ENCODE results near the gene PRC1. TPM values are rescaled to one million over a fixed set of nuclear protein-coding genes. Genes with fewer than 3 reads are reported as not detected.

PRC1 gene
- total and polyA plus RNA-seq, 2 of the 13 experiments (the other 11 are each of a cell fraction or from before 2014, with no cell fraction given) = 137 to 162 TPM

DNA sequence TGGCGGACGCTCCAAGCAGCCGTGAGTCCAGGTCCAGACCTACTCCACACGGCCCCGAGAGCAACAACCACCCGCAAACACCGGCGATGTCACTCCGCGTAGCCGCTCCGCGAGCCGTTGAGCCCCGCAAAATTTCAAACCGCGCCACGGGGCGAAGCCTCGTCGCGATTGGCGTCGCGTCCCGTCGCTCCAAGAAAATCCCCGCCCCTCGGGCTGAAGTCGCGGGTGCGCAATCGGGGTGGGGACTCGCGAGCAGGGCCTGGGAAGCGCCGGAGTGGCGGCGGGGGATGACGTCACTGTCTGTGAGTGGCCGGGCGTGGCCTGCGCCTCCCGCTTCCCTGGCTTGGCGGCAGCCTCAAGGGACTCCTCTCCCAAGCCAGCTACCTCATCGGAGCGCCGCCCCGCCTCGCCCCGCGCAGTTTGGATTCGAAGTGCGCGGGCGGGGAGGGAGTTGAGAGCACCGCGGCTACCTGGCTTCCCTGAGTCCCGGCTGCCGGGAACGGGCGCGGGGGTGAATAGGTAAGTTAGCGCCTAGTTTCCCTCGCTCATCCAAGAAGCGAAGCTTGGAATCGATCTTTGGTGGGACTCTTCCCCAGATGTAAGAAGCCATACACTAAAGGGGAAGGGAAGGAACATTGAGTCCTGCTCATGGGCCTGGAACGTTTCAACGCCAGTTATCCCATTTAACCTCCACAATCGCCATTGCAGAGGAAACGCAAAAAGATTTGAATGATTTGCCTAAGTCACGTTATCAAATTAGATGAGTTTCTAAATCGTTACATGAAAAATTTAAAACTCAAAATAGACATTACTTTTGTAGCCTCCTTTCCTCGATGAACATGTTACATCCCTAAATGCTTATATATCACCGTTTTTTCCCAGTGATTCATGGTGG lies at the start of gene PRC1 (continued):
- TF ChIP-seq, protein P1, sequence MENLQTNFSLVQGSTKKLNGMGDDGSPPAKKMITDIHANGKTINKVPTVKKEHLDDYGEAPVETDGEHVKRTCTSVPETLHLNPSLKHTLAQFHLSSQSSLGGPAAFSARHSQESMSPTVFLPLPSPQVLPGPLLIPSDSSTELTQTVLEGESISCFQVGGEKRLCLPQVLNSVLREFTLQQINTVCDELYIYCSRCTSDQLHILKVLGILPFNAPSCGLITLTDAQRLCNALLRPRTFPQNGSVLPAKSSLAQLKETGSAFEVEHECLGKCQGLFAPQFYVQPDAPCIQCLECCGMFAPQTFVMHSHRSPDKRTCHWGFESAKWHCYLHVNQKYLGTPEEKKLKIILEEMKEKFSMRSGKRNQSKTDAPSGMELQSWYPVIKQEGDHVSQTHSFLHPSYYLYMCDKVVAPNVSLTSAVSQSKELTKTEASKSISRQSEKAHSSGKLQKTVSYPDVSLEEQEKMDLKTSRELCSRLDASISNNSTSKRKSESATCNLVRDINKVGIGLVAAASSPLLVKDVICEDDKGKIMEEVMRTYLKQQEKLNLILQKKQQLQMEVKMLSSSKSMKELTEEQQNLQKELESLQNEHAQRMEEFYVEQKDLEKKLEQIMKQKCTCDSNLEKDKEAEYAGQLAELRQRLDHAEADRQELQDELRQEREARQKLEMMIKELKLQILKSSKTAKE (CRISPR knock-in tag; IDR thresholded peaks at IDR 0.05; ENCODE audit: borderline replicate concordance) = 0 out of 2 replicates have a peak, but pooled peaks have one; percentile 39
- TF ChIP-seq HNRNPLL (IDR thresholded peaks at IDR 0.05; ENCODE audit: low read depth, low read length, poor library complexity, severe bottlenecking) = peak; percentile 80
- no peak for TF ChIP-seq ZNF136 (CRISPR knock-in tag; IDR thresholded peaks at IDR 0.05; ENCODE audit: low read depth)
- peak; percentile 36; the same call in 1 of the 2 replicates for TF ChIP-seq RXRB (CRISPR knock-in tag; IDR thresholded peaks at IDR 0.05; ENCODE audit: borderline replicate concordance)
- TF ChIP-seq ZIK1 (CRISPR knock-in tag; IDR thresholded peaks at IDR 0.05; ENCODE audit: borderline replicate concordance, low read depth) = peak; percentile 65; the same call in 1 of the 2 replicates
- no peak for TF ChIP-seq ZNF383 (CRISPR knock-in tag; IDR thresholded peaks at IDR 0.05; ENCODE audit: borderline replicate concordance)
- no peak for TF ChIP-seq ZNF260 (CRISPR knock-in tag; IDR thresholded peaks at IDR 0.05; ENCODE audit: borderline replicate concordance, low read depth)
- TF ChIP-seq SOX6 (IDR thresholded peaks at IDR 0.05) = no peak
- TF ChIP-seq SOX6 (CRISPR knock-in tag; IDR thresholded peaks at IDR 0.05) = peak; percentile 83
- TF ChIP-seq ZBTB26 (CRISPR knock-in tag; IDR thresholded peaks at IDR 0.05; ENCODE audit: borderline replicate concordance) = peak; percentile 47; the same call in 1 of the 2 replicates
- no peak for TF ChIP-seq ZC3H4 (CRISPR knock-in tag; IDR thresholded peaks at IDR 0.05; ENCODE audit: borderline replicate concordance)
- TF ChIP-seq ZNF441 (CRISPR knock-in tag; IDR thresholded peaks at IDR 0.05; ENCODE audit: borderline replicate concordance) = peak; percentile 81; the same call in 1 of the 2 replicates
- peak; percentile 89 for TF ChIP-seq ZNF563 (CRISPR knock-in tag; IDR thresholded peaks at IDR 0.05)
- TF ChIP-seq BCLAF1 (IDR thresholded peaks at IDR 0.05) = no peak
- TF ChIP-seq, protein P2, sequence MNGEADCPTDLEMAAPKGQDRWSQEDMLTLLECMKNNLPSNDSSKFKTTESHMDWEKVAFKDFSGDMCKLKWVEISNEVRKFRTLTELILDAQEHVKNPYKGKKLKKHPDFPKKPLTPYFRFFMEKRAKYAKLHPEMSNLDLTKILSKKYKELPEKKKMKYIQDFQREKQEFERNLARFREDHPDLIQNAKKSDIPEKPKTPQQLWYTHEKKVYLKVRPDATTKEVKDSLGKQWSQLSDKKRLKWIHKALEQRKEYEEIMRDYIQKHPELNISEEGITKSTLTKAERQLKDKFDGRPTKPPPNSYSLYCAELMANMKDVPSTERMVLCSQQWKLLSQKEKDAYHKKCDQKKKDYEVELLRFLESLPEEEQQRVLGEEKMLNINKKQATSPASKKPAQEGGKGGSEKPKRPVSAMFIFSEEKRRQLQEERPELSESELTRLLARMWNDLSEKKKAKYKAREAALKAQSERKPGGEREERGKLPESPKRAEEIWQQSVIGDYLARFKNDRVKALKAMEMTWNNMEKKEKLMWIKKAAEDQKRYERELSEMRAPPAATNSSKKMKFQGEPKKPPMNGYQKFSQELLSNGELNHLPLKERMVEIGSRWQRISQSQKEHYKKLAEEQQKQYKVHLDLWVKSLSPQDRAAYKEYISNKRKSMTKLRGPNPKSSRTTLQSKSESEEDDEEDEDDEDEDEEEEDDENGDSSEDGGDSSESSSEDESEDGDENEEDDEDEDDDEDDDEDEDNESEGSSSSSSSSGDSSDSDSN (CRISPR knock-in tag; IDR thresholded peaks at IDR 0.05) = peak; percentile 87
- TF ChIP-seq ZNF567 (CRISPR knock-in tag; IDR thresholded peaks at IDR 0.05; ENCODE audit: borderline replicate concordance) = no peak; the same call in 1 of the 2 replicates

Measured in HepG2 (cell line).